Osteocyte (in vitro differentiated cells): Measurements from ENCODE around the gene LBX2. TPM values are rescaled to one million over a fixed set of nuclear protein-coding genes. Genes with fewer than 3 reads are reported as not detected.
"Not testable (repeated sequence)": the region's sequence is repeated elsewhere in the genome, so short reads cannot be mapped to it uniquely, and the experiment has no call there.

Source experiments
- DNase-seq: peaks from one replicate; pipeline ENCODE4 v3.0.0; 2021; ENCODE audit warnings: mixed read lengths; ENCODE audit not compliant: unreplicated experiment; ENCODE audit errors: extremely low spot score
- H3K27ac Mint-ChIP-seq: one replicate; pipeline ENCODE4 v1.8.0; 2021; ENCODE audit warnings: mild to moderate bottlenecking, mixed read lengths; ENCODE audit not compliant: unreplicated experiment
- H3K27me3 Mint-ChIP-seq: one replicate; pipeline ENCODE4 v1.8.0; 2021; ENCODE audit warnings: mixed read lengths; ENCODE audit not compliant: unreplicated experiment
- H3K36me3 Mint-ChIP-seq: one replicate; pipeline ENCODE4 v1.8.0; 2021; ENCODE audit warnings: mixed read lengths; ENCODE audit not compliant: unreplicated experiment
- H3K4me1 Mint-ChIP-seq: one replicate; pipeline ENCODE4 v1.8.0; 2021; ENCODE audit warnings: mixed read lengths; ENCODE audit not compliant: unreplicated experiment
- H3K4me3 Mint-ChIP-seq: one replicate; pipeline ENCODE4 v1.8.0; 2021; ENCODE audit warnings: mild to moderate bottlenecking, moderate library complexity, mixed read lengths; ENCODE audit not compliant: unreplicated experiment
- H3K9me3 Mint-ChIP-seq: one replicate; pipeline ENCODE4 v1.8.0; 2021; ENCODE audit warnings: mixed read lengths; ENCODE audit not compliant: unreplicated experiment
- CTCF ChIP-seq: fragments of 200-600 bp; sonication (generic); IDR thresholded peaks from 2 replicates; pipeline ENCODE4 v1.5.0; 2021; ENCODE audit warnings: antibody characterized with exemption, mild to moderate bottlenecking, moderate library complexity
- total RNA-seq: library from RNA; stranded (reverse); gene quantifications from 2 replicates; pipeline ENCODE4 v1.2.1, GENCODE V29; 2021

LBX2 gene
- total RNA-seq, 1 donor from 2014 or later, result 1.0 TPM

DNA sequence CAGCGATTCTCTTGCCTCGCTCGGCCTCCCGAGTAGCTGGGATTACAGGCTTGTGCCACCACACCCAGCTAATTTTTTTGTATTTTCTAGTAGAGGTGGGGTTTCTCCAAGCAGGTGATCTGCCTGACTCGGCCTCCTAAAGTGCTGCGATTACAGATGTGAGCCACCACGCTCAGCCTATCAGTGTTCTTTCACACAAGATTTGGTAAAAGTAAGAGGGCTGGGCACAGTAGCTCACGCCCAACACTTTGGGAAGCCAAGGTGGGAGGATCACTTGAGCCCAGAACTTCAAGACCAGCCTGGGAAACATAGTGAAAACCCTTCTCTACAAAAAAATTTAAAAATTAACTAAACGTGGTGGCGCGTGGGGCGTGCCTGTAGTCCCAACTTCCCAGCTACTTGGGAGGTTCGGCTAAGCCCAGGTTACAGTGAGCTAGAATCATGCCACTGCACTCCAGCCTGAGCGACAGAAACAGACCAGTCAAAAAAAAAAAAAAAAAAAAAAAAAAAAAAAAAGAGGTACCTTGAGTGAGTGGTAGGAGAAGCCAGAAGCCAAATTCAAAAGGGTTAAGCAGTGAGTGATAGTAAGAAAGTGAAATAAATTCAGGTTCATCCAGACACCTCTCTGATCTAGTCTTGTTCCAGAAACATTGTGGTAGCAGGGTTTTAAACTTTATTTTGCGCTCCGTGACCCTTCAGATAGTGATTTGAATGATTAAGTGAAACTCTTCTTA lies 27.9 kb downstream of the LBX2 start:
- peaks cover 25% of the 10 kb centered on the region for H3K4me1 Mint-ChIP-seq
- peak overlapping the region; percentile 98 for H3K27ac Mint-ChIP-seq
- TF ChIP-seq CTCF, result no peak
- peaks cover 10% of the 10 kb centered on the region for H3K36me3 Mint-ChIP-seq
- H3K4me3 Mint-ChIP-seq, result peak overlapping the region; percentile 96
- no peaks in the 10 kb centered on the region for H3K9me3 Mint-ChIP-seq
- no peak for DNase-seq
- H3K27me3 Mint-ChIP-seq, result no peaks in the 10 kb centered on the region

DNA sequence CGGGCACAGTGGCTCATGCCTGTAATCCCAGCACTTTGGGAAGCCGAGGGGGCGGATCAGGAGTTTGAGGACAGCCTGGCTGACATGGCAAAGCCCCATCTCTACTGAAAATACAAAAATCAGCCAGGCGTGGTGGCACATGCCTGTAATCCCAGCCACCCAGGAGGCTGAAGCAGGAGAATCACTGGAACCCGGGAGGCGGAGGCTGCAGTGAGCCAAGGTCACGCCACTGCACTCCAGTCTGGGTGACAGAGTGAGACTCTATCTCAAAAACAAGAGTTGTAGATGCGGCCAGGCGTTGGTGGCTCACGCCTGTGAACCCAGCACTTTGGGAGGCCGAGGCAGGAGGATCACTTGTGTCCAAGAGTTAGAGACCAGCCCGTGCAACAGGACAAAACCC lies 28.7 kb downstream of the LBX2 start:
- H3K4me3 Mint-ChIP-seq, result peak overlapping the region; percentile 71
- not testable (repeated sequence) for H3K27me3 Mint-ChIP-seq, DNase-seq, H3K36me3 Mint-ChIP-seq, H3K9me3 Mint-ChIP-seq
- peaks cover 29% of the 10 kb centered on the region for H3K4me1 Mint-ChIP-seq
- peak overlapping the region; percentile 64 for H3K27ac Mint-ChIP-seq

- DNase-seq, result no peak
- peaks cover 28% of the 10 kb centered on the region for H3K4me1 Mint-ChIP-seq
- no peaks in the 10 kb centered on the region for H3K9me3 Mint-ChIP-seq
- H3K36me3 Mint-ChIP-seq, result peaks cover 8% of the 10 kb centered on the region
- no peak for TF ChIP-seq CTCF
- H3K27ac Mint-ChIP-seq, result peak overlapping the region; percentile 76
- H3K4me3 Mint-ChIP-seq, result peak overlapping the region; percentile 98
- no peaks in the 10 kb centered on the region for H3K27me3 Mint-ChIP-seq
Observed at GRCh38 chr2:74464406-74464805, 35.0 kb downstream of the LBX2 start.

DNA sequence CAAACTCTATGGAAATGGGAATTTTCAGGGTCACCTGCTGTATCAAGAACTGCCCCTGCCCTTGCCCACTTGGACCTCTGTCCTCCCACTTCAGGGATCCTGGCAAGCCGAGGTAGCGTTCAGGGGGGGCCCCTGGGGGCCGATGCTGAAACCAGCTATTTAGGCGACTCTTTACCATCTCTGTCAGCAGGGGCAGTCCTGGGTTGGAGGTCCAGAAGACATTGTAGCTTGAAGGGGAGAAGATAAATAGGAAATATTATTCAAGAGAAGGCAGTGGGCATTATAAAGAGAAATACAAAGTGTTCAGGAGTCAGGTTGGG lies 36.7 kb downstream of the LBX2 start:
- Mint-ChIP-seq H3K27ac (no peak overlapping the region), H3K4me1 (peaks cover 30% of the 10 kb centered on the region), H3K4me3 (no peak overlapping the region), H3K27me3 (no peaks in the 10 kb centered on the region), H3K36me3 (peaks cover 8% of the 10 kb centered on the region), H3K9me3 (no peaks in the 10 kb centered on the region)
- no peak for DNase-seq
- no peak for TF ChIP-seq CTCF

- no peak for TF ChIP-seq CTCF
- Mint-ChIP-seq H3K4me1 (peaks cover 31% of the 10 kb centered on the region), H3K36me3 (peaks cover 8% of the 10 kb centered on the region), H3K27ac (no peak overlapping the region), H3K9me3 (no peaks in the 10 kb centered on the region), H3K4me3 (no peak overlapping the region), H3K27me3 (no peaks in the 10 kb centered on the region)
- DNase-seq, result no peak
Observed at GRCh38 chr2:74462054-74462785, 37.2 kb downstream of the LBX2 start.
